MM.1S (cell line): Measurements from ENCODE around the gene PHF19.

Source experiments
- EZH2phosphoT487 ChIP-seq: fragments of 300-600 bp; sonication (generic); IDR thresholded peaks from 2 replicates; pipeline ENCODE4 v1.6.1; 2018; ENCODE audit warnings: antibody characterized with exemption, low read length
- TF ChIP-seq, protein P1 (sequence below): fragments of 300-600 bp; sonication (generic); IDR thresholded peaks from 2 replicates; pipeline ENCODE4 v1.5.1; 2016; ENCODE audit warnings: antibody characterized with exemption, low read length, mixed read lengths

GRCh38 chr9:120899490-120900068 is 22.6 kb upstream of the PHF19 start:
- TF ChIP-seq, protein P1, sequence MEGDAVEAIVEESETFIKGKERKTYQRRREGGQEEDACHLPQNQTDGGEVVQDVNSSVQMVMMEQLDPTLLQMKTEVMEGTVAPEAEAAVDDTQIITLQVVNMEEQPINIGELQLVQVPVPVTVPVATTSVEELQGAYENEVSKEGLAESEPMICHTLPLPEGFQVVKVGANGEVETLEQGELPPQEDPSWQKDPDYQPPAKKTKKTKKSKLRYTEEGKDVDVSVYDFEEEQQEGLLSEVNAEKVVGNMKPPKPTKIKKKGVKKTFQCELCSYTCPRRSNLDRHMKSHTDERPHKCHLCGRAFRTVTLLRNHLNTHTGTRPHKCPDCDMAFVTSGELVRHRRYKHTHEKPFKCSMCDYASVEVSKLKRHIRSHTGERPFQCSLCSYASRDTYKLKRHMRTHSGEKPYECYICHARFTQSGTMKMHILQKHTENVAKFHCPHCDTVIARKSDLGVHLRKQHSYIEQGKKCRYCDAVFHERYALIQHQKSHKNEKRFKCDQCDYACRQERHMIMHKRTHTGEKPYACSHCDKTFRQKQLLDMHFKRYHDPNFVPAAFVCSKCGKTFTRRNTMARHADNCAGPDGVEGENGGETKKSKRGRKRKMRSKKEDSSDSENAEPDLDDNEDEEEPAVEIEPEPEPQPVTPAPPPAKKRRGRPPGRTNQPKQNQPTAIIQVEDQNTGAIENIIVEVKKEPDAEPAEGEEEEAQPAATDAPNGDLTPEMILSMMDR = no peak
- TF ChIP-seq EZH2phosphoT487 = no peak
